AG10803 (cell line): Measurements from ENCODE around the gene RBMS3.

Source experiments
- DNase-seq: peaks from one replicate; pipeline ENCODE4 v3.0.0; 2010; ENCODE audit warnings: low read depth
- H3K4me3 ChIP-seq: 2 replicates; pipeline ENCODE4 v1.5.1; 2011; ENCODE audit warnings: mild to moderate bottlenecking, low read length, control low read depth
- CTCF ChIP-seq: conservative IDR thresholded peaks from 2 replicates; pipeline ENCODE4 v1.5.1; 2011; ENCODE audit warnings: mild to moderate bottlenecking, low read length, control low read depth, inconsistent platforms

Gene RBMS3

GRCh38 chr3:29933802-29934490, 653.1 kb downstream of the RBMS3 start:
- no peak for TF ChIP-seq CTCF
- DNase-seq, result no peak
- H3K4me3 ChIP-seq, result no peak overlapping the region

GRCh38 chr3:29934751-29935150, 653.9 kb downstream of the RBMS3 start:
- no peak for DNase-seq
- H3K4me3 ChIP-seq, result no peak overlapping the region
- no peak for TF ChIP-seq CTCF

- no peak for TF ChIP-seq CTCF
- DNase-seq, result no peak
- H3K4me3 ChIP-seq, result no peak overlapping the region
Measured at GRCh38 chr3:29936054-29936453, 655.2 kb downstream of the RBMS3 start.

- TF ChIP-seq CTCF, result no peak
- no peak overlapping the region for H3K4me3 ChIP-seq
- no peak for DNase-seq
Measured at GRCh38 chr3:29936766-29937165, 655.9 kb downstream of the RBMS3 start.

- no peak overlapping the region for H3K4me3 ChIP-seq
- TF ChIP-seq CTCF, result no peak
- DNase-seq, result no peak
Measured at GRCh38 chr3:29937185-29937584, 656.3 kb downstream of the RBMS3 start.

GRCh38 chr3:29940759-29941323, 660.0 kb downstream of the RBMS3 start:
- TF ChIP-seq CTCF, result no peak
- no peak for DNase-seq
- H3K4me3 ChIP-seq, result no peak overlapping the region

GRCh38 chr3:29942297-29942696, 661.4 kb downstream of the RBMS3 start:
- H3K4me3 ChIP-seq, result no peak overlapping the region
- DNase-seq, result no peak
- no peak for TF ChIP-seq CTCF
